Lung (tissue), 12 donors: ENCODE results near the gene MAP2K5. TPM values are rescaled to one million over a fixed set of nuclear protein-coding genes. Genes with fewer than 3 reads are reported as not detected.

ENCODE experiments used
- ATAC-seq: fragments of 200-7000 bp; cut with Tn5 transposase; one replicate; pipeline ENCODE4 v1.9.1; 2020; ENCODE audit warnings: moderate number of reproducible peaks; ENCODE audit not compliant: insufficient read depth, low FRiP score
- DNase-seq, 3 donors: peaks; one replicate each; pipeline ENCODE4 v3.0.0-alpha.2; 2013 to 2017
- H3K27ac ChIP-seq, 2 donors: one replicate each; pipeline ENCODE4 v1.5.1; 2013; ENCODE audit warnings: mild to moderate bottlenecking in 2 of 2, moderate library complexity in 2 of 2, control low read depth in 1 of 2, inconsistent platforms in 1 of 2, low read depth in 1 of 2, low read length in 1 of 2
- H3K27me3 ChIP-seq, 3 donors: one replicate each; pipeline ENCODE4 v1.5.1; 2013; ENCODE audit warnings: low read length in 2 of 3; ENCODE audit not compliant: control insufficient read depth in 3 of 3, insufficient read depth in 3 of 3
- H3K36me3 ChIP-seq, 4 donors: one replicate each; pipeline ENCODE4 v1.5.1; 2013; ENCODE audit warnings: low read length in 4 of 4, mild to moderate bottlenecking in 1 of 4, moderate library complexity in 1 of 4; ENCODE audit not compliant: control insufficient read depth in 4 of 4, insufficient read depth in 4 of 4
- H3K4me1 ChIP-seq, 5 donors: one replicate each; pipeline ENCODE4 v1.5.1; 2013; ENCODE audit warnings: low read length in 5 of 5, mild to moderate bottlenecking in 2 of 5, moderate library complexity in 1 of 5; ENCODE audit not compliant: control insufficient read depth in 5 of 5, insufficient read depth in 5 of 5
- H3K4me3 ChIP-seq: one replicate; pipeline ENCODE4 v1.5.1; 2013; ENCODE audit warnings: mild to moderate bottlenecking, control low read depth, moderate library complexity
- H3K9ac ChIP-seq, 2 donors: one replicate each; pipeline ENCODE4 v1.5.1; 2013; ENCODE audit warnings: low read length in 2 of 2, control low read depth in 1 of 2; ENCODE audit not compliant: insufficient read depth in 1 of 2
- H3K9me3 ChIP-seq, 4 donors: one replicate each; pipeline ENCODE4 v1.5.1; 2013; ENCODE audit warnings: low read length in 3 of 4, mild to moderate bottlenecking in 1 of 4, moderate library complexity in 1 of 4; ENCODE audit not compliant: control insufficient read depth in 4 of 4, insufficient read depth in 3 of 4
- WGBS, 2 donors: extraction: QIAGEN DNeasy Blood & Tissue Kit; methylation state at CpG; one replicate each; pipeline ENCODE4 v1.1.7; 2013; 5-methylcytosine and 5-hydroxymethylcytosine counted together
- polyA plus RNA-seq, 2 donors: library from polyadenylated mRNA; stranded (reverse); fragments of 200-250 nt; gene quantifications; one replicate each; pipeline ENCODE4 v1.2.1, GENCODE V29; 2013
- total RNA-seq, 2 donors: library from RNA; depleted of rRNA in 1 of 2; stranded (reverse); fragments of >200 nt in 1 of 2; gene quantifications; one replicate each; pipeline ENCODE4 v1.2.1, GENCODE V29; 2014 to 2021
- TF ChIP-seq, protein P1 (sequence below): IDR thresholded peaks from 2 replicates; pipeline ENCODE4 v1.5.1; 2012; ENCODE audit warnings: mild to moderate bottlenecking; ENCODE audit errors: control extremely low read depth, extremely low read depth
- donor health status: control.
- donor health status: control.
- donor health status: Bipolar disorder and iron deficiency.
- donor health status: healthy.
- donor health status: DM: yes; HTN: yes; CAD: no.

MAP2K5 gene
- total and polyA plus RNA-seq, 4 donors, result 6.3 to 19.1 (median 12.4) TPM

DNA sequence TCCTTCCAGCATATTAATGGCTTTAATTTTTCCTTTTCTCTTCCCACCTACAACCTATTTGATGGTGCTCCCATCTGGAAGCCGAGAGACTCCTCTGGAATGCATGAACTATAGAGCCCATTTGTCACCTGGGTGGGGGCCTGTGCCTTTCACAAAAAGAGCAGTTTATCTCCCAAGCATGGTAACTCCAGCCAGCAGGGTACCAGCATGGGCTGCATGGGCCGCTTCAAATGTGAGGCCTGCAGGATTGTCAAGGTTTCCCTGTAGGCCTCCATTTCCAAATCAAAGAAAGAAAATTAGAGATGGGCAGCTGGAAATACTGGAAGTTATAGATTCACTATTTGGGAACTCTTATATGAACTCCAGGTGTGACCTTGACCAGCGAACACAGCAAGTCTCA is 232.1 kb downstream of the MAP2K5 start:
- H3K9me3 ChIP-seq, result no peaks in the 10 kb centered on the region
- H3K27me3 ChIP-seq, result no peaks in the 10 kb centered on the region
- H3K4me1 ChIP-seq, result peaks cover 0 to 71% (median 11%) of the 10 kb centered on the region in 5 donors
- TF ChIP-seq, protein P1, sequence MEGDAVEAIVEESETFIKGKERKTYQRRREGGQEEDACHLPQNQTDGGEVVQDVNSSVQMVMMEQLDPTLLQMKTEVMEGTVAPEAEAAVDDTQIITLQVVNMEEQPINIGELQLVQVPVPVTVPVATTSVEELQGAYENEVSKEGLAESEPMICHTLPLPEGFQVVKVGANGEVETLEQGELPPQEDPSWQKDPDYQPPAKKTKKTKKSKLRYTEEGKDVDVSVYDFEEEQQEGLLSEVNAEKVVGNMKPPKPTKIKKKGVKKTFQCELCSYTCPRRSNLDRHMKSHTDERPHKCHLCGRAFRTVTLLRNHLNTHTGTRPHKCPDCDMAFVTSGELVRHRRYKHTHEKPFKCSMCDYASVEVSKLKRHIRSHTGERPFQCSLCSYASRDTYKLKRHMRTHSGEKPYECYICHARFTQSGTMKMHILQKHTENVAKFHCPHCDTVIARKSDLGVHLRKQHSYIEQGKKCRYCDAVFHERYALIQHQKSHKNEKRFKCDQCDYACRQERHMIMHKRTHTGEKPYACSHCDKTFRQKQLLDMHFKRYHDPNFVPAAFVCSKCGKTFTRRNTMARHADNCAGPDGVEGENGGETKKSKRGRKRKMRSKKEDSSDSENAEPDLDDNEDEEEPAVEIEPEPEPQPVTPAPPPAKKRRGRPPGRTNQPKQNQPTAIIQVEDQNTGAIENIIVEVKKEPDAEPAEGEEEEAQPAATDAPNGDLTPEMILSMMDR, result no peak
- no peak overlapping the region for H3K4me3 ChIP-seq
- ATAC-seq, result no peak
- H3K36me3 ChIP-seq, result peaks cover 0 to 2% (median 0%) of the 10 kb centered on the region in 4 donors
- H3K9ac ChIP-seq, result no peak overlapping the region
- WGBS, 2 donors, result 96 to 99% methylated on average over 3 of the region's 3 CpGs
- no peak overlapping the region for H3K27ac ChIP-seq
- no peak for DNase-seq

DNA sequence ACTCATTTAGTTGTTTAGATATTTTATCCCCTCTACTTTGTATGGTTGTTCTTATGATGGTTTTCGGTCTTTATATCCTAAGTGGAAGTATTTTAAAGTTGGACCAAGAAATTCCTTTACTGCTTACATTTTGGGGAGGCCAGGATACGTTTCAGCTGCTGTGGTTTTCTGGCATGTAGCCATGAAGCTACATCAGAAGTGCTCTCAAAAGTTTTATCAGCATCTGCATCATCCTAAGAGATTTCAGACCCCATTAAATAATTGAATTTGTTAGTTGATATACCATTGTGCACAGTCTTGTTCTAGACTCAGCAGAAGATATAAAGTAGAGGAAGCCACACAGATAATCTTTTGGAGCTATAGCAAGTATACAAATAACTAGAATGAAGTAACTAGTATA is 232.7 kb downstream of the MAP2K5 start:
- no peaks in the 10 kb centered on the region for H3K27me3 ChIP-seq
- 80 to 84% methylated on average over 2 of the region's 2 CpGs for WGBS, 2 donors
- DNase-seq (peak; percentile 79 to 93 (median 90)), ATAC-seq (no peak)
- peaks cover 0 to 2% (median 0%) of the 10 kb centered on the region in 4 donors for H3K36me3 ChIP-seq
- no peak overlapping the region for H3K9ac ChIP-seq
- H3K4me3 ChIP-seq, result no peak overlapping the region
- TF ChIP-seq, protein P1, result no peak
- H3K4me1 ChIP-seq, result peaks cover 0 to 69% (median 11%) of the 10 kb centered on the region in 5 donors
- H3K27ac ChIP-seq, result no peak overlapping the region
- H3K9me3 ChIP-seq, result no peaks in the 10 kb centered on the region

DNA sequence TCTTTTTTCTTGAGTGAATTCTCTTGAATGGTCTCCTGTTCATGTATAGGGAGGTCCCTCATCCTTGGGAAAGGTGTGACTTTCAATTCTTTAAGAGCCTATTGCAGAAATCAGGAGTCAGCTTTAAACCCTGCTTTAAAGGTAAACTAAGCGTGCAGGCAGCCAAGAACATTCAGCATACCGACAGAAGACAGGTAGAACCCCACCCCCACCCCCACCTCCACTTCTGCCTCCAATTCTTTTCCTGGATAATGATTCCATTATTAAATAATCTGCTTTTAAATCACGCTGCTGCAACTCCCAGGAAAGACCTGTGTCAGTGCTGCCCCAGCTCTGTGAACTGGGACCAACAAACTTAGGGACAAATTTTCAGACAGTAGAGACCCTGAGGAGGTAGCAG is 233.5 kb downstream of the MAP2K5 start:
- H3K36me3 ChIP-seq, result peaks cover 0 to 2% (median 0%) of the 10 kb centered on the region in 4 donors
- no peak overlapping the region for H3K27ac ChIP-seq
- peaks cover 0 to 69% (median 11%) of the 10 kb centered on the region in 5 donors for H3K4me1 ChIP-seq
- ATAC-seq (no peak), DNase-seq (no peak)
- no peak overlapping the region for H3K9ac ChIP-seq
- H3K4me3 ChIP-seq, result no peak overlapping the region
- 97 to 99% methylated on average over 3 of the region's 3 CpGs for WGBS, 2 donors
- H3K27me3 ChIP-seq, result no peaks in the 10 kb centered on the region
- TF ChIP-seq, protein P1, result no peak
- H3K9me3 ChIP-seq, result no peaks in the 10 kb centered on the region

DNA sequence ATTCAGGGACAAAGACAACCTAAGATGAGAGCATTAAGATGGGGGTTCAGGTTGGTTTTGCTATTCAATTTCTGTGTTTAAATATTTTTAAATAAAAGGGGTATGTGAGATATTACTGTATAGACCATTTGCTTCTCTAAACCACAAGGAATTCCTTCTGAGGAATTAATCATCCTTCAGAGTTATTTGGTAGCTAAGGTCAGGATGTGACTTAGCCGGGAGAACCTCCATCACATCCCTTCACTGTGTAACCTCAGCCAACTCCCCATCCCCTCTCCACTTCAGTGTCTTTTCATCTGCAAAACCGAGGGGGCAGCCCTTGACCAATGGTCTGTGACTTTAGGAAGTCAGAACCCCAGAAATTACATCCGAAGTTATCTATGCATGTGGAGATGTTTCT is 234.1 kb downstream of the MAP2K5 start:
- no peak for DNase-seq
- Histone ChIP-seq H3K36me3 (peaks cover 0 to 2% (median 0%) of the 10 kb centered on the region in 4 donors), H3K9me3 (no peaks in the 10 kb centered on the region), H3K27ac (no peak overlapping the region), H3K4me3 (no peak overlapping the region), H3K27me3 (no peaks in the 10 kb centered on the region), H3K9ac (no peak overlapping the region), H3K4me1 (peaks cover 0 to 63% (median 11%) of the 10 kb centered on the region in 5 donors)
- no peak for ATAC-seq
- WGBS, 2 donors, result 90 to 94% methylated on average over 3 of the region's 3 CpGs
- TF ChIP-seq, protein P1, result no peak
